Measurements from ENCODE around the gene NFIC.

Gene NFIC

GRCh38 chr19:3469638-3470499 is 103.5 kb downstream of the NFIC start:
- no peak overlapping the region for H3K27ac ChIP-seq
- DNase-seq, result no peak
- TF ChIP-seq CTCF (IDR thresholded peaks at IDR 0.05; ENCODE audit: low read depth, low read length), result peak; percentile 41

GRCh38 chr19:3470500-3471128 is 104.2 kb downstream of the NFIC start:
- Histone ChIP-seq H3K27ac (no peak overlapping the region), H3K36me3 (no peaks in the 10 kb centered on the region), H3K4me3 (ENCODE audit: low read depth, low read length) (no peak overlapping the region), H3K27me3 (ENCODE audit: insufficient read depth, low read depth, severe bottlenecking) (peaks cover 10% of the 10 kb centered on the region), H3K9me3 (ENCODE audit: severe bottlenecking) (no peaks in the 10 kb centered on the region)
- TF ChIP-seq CTCF (IDR thresholded peaks at IDR 0.05; ENCODE audit: low read depth, low read length), result no peak
- no peak for DNase-seq

More at GRCh38 chr19:3469638-3470499, 103.5 kb downstream of the NFIC start:
- H3K36me3 ChIP-seq, result no peaks in the 10 kb centered on the region
- H3K27me3 ChIP-seq (ENCODE audit: insufficient read depth, low read depth, severe bottlenecking), result peaks cover 10% of the 10 kb centered on the region
- no peaks in the 10 kb centered on the region for H3K9me3 ChIP-seq (ENCODE audit: severe bottlenecking)
- no peak overlapping the region for H3K4me3 ChIP-seq (ENCODE audit: low read depth, low read length)

- no peak overlapping the region for H3K4me3 ChIP-seq (ENCODE audit: low read depth, low read length)
- no peak overlapping the region for H3K27ac ChIP-seq
- peak; percentile 59 for DNase-seq
- no peaks in the 10 kb centered on the region for H3K36me3 ChIP-seq
- H3K27me3 ChIP-seq (ENCODE audit: insufficient read depth, low read depth, severe bottlenecking), result peaks cover 10% of the 10 kb centered on the region
- H3K9me3 ChIP-seq (ENCODE audit: severe bottlenecking), result no peaks in the 10 kb centered on the region
- peak; percentile 93 for TF ChIP-seq CTCF (IDR thresholded peaks at IDR 0.05; ENCODE audit: low read depth, low read length)
Measured at GRCh38 chr19:3471954-3472655, 105.7 kb downstream of the NFIC start.

GRCh38 chr19:3474010-3474409 is 107.6 kb downstream of the NFIC start:
- no peak overlapping the region for H3K27ac ChIP-seq
- H3K4me3 ChIP-seq (ENCODE audit: low read depth, low read length), result no peak overlapping the region
- DNase-seq, result peak; percentile 37
- TF ChIP-seq CTCF (IDR thresholded peaks at IDR 0.05; ENCODE audit: low read depth, low read length), result no peak
- no peaks in the 10 kb centered on the region for H3K9me3 ChIP-seq (ENCODE audit: severe bottlenecking)
- peaks cover 10% of the 10 kb centered on the region for H3K27me3 ChIP-seq (ENCODE audit: insufficient read depth, low read depth, severe bottlenecking)
- no peaks in the 10 kb centered on the region for H3K36me3 ChIP-seq

GRCh38 chr19:3474614-3475013 is 108.2 kb downstream of the NFIC start:
- peaks cover 10% of the 10 kb centered on the region for H3K27me3 ChIP-seq (ENCODE audit: insufficient read depth, low read depth, severe bottlenecking)
- H3K4me3 ChIP-seq (ENCODE audit: low read depth, low read length), result no peak overlapping the region
- H3K36me3 ChIP-seq, result no peaks in the 10 kb centered on the region
- DNase-seq, result no peak
- no peak for TF ChIP-seq CTCF (IDR thresholded peaks at IDR 0.05; ENCODE audit: low read depth, low read length)
- no peaks in the 10 kb centered on the region for H3K9me3 ChIP-seq (ENCODE audit: severe bottlenecking)
- no peak overlapping the region for H3K27ac ChIP-seq

All from WERI-Rb-1 (cell line).